Measurements from ENCODE around the gene CCNJ. TPM values are rescaled to one million over a fixed set of nuclear protein-coding genes. Genes with fewer than 3 reads are reported as not detected.

CCNJ gene
- total RNA-seq, 1 experiment from 2014 or later: 25.6 TPM

- ChIA-PET POLR2A (ENCODE audit: low non-redundant PET) (interaction anchor here (1.5 kb wide), 1 partner anchor 40 kb away, joined by 12 read pairs; the partner anchor contains the start of gene ZNF518A), CTCF (no interaction called here)
- no peaks in the 10 kb centered on the region for H3K4me1 ChIP-seq (ENCODE audit: insufficient read depth, low read length, poor library complexity, severe bottlenecking)
- intact Hi-C loops (cut with micrococcal nuclease; ENCODE audit: unreplicated experiment): loop anchor here (1.0 kb wide), 1 partner anchor 40 kb away; the partner anchor contains the start of gene ZNF518A
- peaks cover 5% of the 10 kb centered on the region for H3K9me3 ChIP-seq (ENCODE audit: low read depth, low read length, poor library complexity, severe bottlenecking)
- no peak for DNase-seq (ENCODE audit: low spot score)
- peak overlapping the region; percentile 93 for H3K27ac ChIP-seq (ENCODE audit: low read depth, low read length, poor library complexity, severe bottlenecking)
- H3K4me3 ChIP-seq (ENCODE audit: low read depth, low read length, poor library complexity, severe bottlenecking): peak overlapping the region; percentile 80
- peaks cover 19% of the 10 kb centered on the region for H3K27me3 ChIP-seq (replicated peaks; ENCODE audit: insufficient read depth, low read depth, low read length, poor library complexity)
- TSS peak; percentile 98 for BruUV-seq (replicated peaks)
- TF ChIP-seq EZH2 (IDR thresholded peaks at IDR 0.05; ENCODE audit: borderline replicate concordance, low read depth, low read length, poor library complexity, severe bottlenecking) (no peak), CTCF (conservative IDR thresholded peaks at IDR 0.05; ENCODE audit: low read depth, low read length) (no peak)
- no peaks in the 10 kb centered on the region for H3K36me3 ChIP-seq (ENCODE audit: insufficient read depth, low read length, poor library complexity, severe bottlenecking)
Measured at GRCh38 chr10:96090463-96090800, 47.0 kb downstream of the CCNJ start.

GRCh38 chr10:96092999-96093767, 49.8 kb downstream of the CCNJ start:
- intact Hi-C loops (cut with micrococcal nuclease; ENCODE audit: unreplicated experiment): no loop called here
- H3K27me3 ChIP-seq (replicated peaks; ENCODE audit: insufficient read depth, low read depth, low read length, poor library complexity): peaks cover 36% of the 10 kb centered on the region
- H3K27ac ChIP-seq (ENCODE audit: low read depth, low read length, poor library complexity, severe bottlenecking): no peak overlapping the region
- DNase-seq (ENCODE audit: low spot score): no peak
- TF ChIP-seq EZH2 (IDR thresholded peaks at IDR 0.05; ENCODE audit: borderline replicate concordance, low read depth, low read length, poor library complexity, severe bottlenecking) (no peak), CTCF (conservative IDR thresholded peaks at IDR 0.05; ENCODE audit: low read depth, low read length) (no peak)
- H3K4me3 ChIP-seq (ENCODE audit: low read depth, low read length, poor library complexity, severe bottlenecking): no peak overlapping the region
- H3K36me3 ChIP-seq (ENCODE audit: insufficient read depth, low read length, poor library complexity, severe bottlenecking): no peaks in the 10 kb centered on the region
- H3K9me3 ChIP-seq (ENCODE audit: low read depth, low read length, poor library complexity, severe bottlenecking): peaks cover 5% of the 10 kb centered on the region
- ChIA-PET POLR2A (ENCODE audit: low non-redundant PET) (no interaction called here), CTCF (no interaction called here)
- H3K4me1 ChIP-seq (ENCODE audit: insufficient read depth, low read length, poor library complexity, severe bottlenecking): no peaks in the 10 kb centered on the region
- BruUV-seq (replicated peaks): no TSS peak

- no TSS peak for BruUV-seq (replicated peaks)
Measured at GRCh38 chr10:96093948-96094347, 50.6 kb downstream of the CCNJ start.

More at GRCh38 chr10:96093948-96094347, 50.6 kb downstream of the CCNJ start:
- DNase-seq (ENCODE audit: low spot score): no peak
- H3K36me3 ChIP-seq (ENCODE audit: insufficient read depth, low read length, poor library complexity, severe bottlenecking): no peaks in the 10 kb centered on the region
- ChIA-PET CTCF (no interaction called here), POLR2A (ENCODE audit: low non-redundant PET) (no interaction called here)
- H3K27ac ChIP-seq (ENCODE audit: low read depth, low read length, poor library complexity, severe bottlenecking): no peak overlapping the region
- peaks cover 41% of the 10 kb centered on the region for H3K27me3 ChIP-seq (replicated peaks; ENCODE audit: insufficient read depth, low read depth, low read length, poor library complexity)
- no peaks in the 10 kb centered on the region for H3K4me1 ChIP-seq (ENCODE audit: insufficient read depth, low read length, poor library complexity, severe bottlenecking)
- intact Hi-C loops (cut with micrococcal nuclease; ENCODE audit: unreplicated experiment): no loop called here
- TF ChIP-seq CTCF (conservative IDR thresholded peaks at IDR 0.05; ENCODE audit: low read depth, low read length): no peak
- no peak for TF ChIP-seq EZH2 (IDR thresholded peaks at IDR 0.05; ENCODE audit: borderline replicate concordance, low read depth, low read length, poor library complexity, severe bottlenecking)
- no peak overlapping the region for H3K4me3 ChIP-seq (ENCODE audit: low read depth, low read length, poor library complexity, severe bottlenecking)
- peaks cover 5% of the 10 kb centered on the region for H3K9me3 ChIP-seq (ENCODE audit: low read depth, low read length, poor library complexity, severe bottlenecking)

Data from A673 (cell line).